ENCODE results near the gene GPC4.
"Not testable (repeated sequence)": the region's sequence is repeated elsewhere in the genome, so short reads cannot be mapped to it uniquely, and the experiment has no call there.

The GPC4 gene

GRCh38 chrX:133365871-133366611 is 49.2 kb downstream of the GPC4 start:
- DNase-seq: no peak

GRCh38 chrX:133364865-133365264 is 50.4 kb downstream of the GPC4 start:
- no peak for DNase-seq

GRCh38 chrX:133364196-133364595 is 51.1 kb downstream of the GPC4 start:
- DNase-seq: no peak

- no peak for DNase-seq
These were observed 52.8 kb downstream of the GPC4 start for GRCh38 chrX:133362538-133362937.

GRCh38 chrX:133359466-133359865 is 55.8 kb downstream of the GPC4 start:
- DNase-seq: no peak

GRCh38 chrX:133353233-133353632 is 62.1 kb downstream of the GPC4 start:
- DNase-seq: no peak

GRCh38 chrX:133350751-133351150 is 64.5 kb downstream of the GPC4 start:
- DNase-seq: no peak

- no peak for DNase-seq
These were observed 69.3 kb downstream of the GPC4 start for GRCh38 chrX:133346026-133346425.

GRCh38 chrX:133339566-133339965 is 75.7 kb downstream of the GPC4 start:
- no peak for DNase-seq

GRCh38 chrX:133337250-133337649 is 78.0 kb downstream of the GPC4 start:
- DNase-seq: no peak

- DNase-seq: no peak
These were observed 80.3 kb downstream of the GPC4 start for GRCh38 chrX:133335027-133335426.

- no peak for DNase-seq
These were observed 82.0 kb downstream of the GPC4 start for GRCh38 chrX:133333154-133333750.

GRCh38 chrX:133332737-133333136 is 82.6 kb downstream of the GPC4 start:
- no peak for DNase-seq

- DNase-seq: no peak
These were observed 84.3 kb downstream of the GPC4 start for GRCh38 chrX:133330956-133331355.

- DNase-seq: no peak
These were observed 89.9 kb downstream of the GPC4 start for GRCh38 chrX:133325422-133325821.

- no peak for DNase-seq
These were observed 91.9 kb downstream of the GPC4 start for GRCh38 chrX:133323431-133323830.

GRCh38 chrX:133322269-133322668 is 93.0 kb downstream of the GPC4 start:
- not testable (repeated sequence) for DNase-seq

- no peak for DNase-seq
These were observed 93.8 kb downstream of the GPC4 start for GRCh38 chrX:133321451-133321850.

- DNase-seq: no peak
These were observed 101.0 kb downstream of the GPC4 start for GRCh38 chrX:133314281-133314680.

- DNase-seq: no peak
These were observed 106.8 kb downstream of the GPC4 start for GRCh38 chrX:133308499-133308897.

- DNase-seq: no peak
These were observed 107.4 kb downstream of the GPC4 start for GRCh38 chrX:133307637-133308498.

- DNase-seq: no peak
These were observed 108.2 kb downstream of the GPC4 start for GRCh38 chrX:133307094-133307493.

- DNase-seq: no peak
These were observed 109.0 kb downstream of the GPC4 start for GRCh38 chrX:133306316-133306715.

GRCh38 chrX:133305348-133305747 is 109.9 kb downstream of the GPC4 start:
- no peak for DNase-seq
